Choroid plexus epithelial cell (primary cell): ENCODE results near the gene AMN.

Experiments
- DNase-seq: peaks from one replicate; pipeline ENCODE4 v3.0.0-alpha.2; 2010; ENCODE audit warnings: low read depth
- H3K4me3 ChIP-seq: 2 replicates; pipeline ENCODE4 v1.5.1; 2011; ENCODE audit warnings: low read depth, mild to moderate bottlenecking, control low read depth, low read length, moderate library complexity
- TF ChIP-seq, protein P1 (sequence below): conservative IDR thresholded peaks from 2 replicates; pipeline ENCODE4 v1.5.1; 2011; ENCODE audit warnings: low read depth, mild to moderate bottlenecking, control low read depth, inconsistent platforms, low read length, moderate library complexity

AMN gene

DNA sequence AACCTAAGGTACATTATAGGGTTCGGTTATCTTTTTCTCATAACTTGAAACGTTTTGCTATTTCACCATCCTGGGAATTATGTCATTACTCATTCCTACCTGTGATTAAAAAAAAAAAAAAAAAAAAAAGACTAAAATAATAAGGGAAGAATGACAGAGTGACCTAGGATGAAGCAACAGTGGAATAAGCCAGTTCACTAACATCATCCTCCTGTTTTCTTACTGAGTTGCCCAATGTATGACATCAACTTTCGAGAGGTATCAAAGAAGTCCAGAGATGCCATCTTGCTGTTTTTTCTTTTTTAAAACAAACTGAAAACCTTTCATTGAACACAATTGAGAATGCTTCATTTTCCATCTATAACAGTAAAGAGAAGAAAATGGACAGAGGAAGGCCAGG is 42.8 kb downstream of the AMN start:
- peak; percentile 21 for DNase-seq
- H3K4me3 ChIP-seq = no peak overlapping the region
- TF ChIP-seq, protein P1, sequence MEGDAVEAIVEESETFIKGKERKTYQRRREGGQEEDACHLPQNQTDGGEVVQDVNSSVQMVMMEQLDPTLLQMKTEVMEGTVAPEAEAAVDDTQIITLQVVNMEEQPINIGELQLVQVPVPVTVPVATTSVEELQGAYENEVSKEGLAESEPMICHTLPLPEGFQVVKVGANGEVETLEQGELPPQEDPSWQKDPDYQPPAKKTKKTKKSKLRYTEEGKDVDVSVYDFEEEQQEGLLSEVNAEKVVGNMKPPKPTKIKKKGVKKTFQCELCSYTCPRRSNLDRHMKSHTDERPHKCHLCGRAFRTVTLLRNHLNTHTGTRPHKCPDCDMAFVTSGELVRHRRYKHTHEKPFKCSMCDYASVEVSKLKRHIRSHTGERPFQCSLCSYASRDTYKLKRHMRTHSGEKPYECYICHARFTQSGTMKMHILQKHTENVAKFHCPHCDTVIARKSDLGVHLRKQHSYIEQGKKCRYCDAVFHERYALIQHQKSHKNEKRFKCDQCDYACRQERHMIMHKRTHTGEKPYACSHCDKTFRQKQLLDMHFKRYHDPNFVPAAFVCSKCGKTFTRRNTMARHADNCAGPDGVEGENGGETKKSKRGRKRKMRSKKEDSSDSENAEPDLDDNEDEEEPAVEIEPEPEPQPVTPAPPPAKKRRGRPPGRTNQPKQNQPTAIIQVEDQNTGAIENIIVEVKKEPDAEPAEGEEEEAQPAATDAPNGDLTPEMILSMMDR = no peak

DNA sequence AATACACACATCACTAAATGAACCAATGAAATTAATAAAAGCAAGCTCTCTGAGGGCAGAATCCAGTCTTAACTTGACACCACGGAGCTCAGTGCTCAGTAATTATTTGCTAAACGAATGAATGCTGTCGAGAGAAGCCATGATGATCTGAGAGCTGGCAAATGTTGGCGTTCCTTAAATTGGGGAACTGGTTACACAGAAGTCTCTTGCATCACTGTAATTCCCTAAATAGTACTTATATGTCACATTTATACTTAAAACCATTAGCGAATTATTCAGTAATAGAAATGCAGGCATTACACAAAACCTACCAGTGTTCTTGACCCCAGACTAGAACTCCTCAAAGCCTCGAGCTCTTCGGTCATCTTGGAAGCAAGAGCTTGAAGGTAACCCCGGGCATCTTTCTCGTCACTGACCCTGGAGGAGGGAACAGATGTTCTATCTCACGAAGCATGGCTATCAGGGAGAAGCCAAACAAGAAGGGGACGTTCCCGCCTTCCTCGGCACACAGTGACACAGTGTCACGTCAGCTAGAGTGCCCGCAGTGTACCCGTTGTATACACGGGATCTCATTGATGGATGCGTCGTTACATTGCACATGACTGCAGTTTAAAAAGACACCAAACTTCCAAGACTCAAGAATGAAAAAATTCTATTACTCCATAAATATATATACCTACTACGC is 43.6 kb downstream of the AMN start:
- H3K4me3 ChIP-seq = no peak overlapping the region
- TF ChIP-seq, protein P1 = no peak
- DNase-seq = no peak

DNA sequence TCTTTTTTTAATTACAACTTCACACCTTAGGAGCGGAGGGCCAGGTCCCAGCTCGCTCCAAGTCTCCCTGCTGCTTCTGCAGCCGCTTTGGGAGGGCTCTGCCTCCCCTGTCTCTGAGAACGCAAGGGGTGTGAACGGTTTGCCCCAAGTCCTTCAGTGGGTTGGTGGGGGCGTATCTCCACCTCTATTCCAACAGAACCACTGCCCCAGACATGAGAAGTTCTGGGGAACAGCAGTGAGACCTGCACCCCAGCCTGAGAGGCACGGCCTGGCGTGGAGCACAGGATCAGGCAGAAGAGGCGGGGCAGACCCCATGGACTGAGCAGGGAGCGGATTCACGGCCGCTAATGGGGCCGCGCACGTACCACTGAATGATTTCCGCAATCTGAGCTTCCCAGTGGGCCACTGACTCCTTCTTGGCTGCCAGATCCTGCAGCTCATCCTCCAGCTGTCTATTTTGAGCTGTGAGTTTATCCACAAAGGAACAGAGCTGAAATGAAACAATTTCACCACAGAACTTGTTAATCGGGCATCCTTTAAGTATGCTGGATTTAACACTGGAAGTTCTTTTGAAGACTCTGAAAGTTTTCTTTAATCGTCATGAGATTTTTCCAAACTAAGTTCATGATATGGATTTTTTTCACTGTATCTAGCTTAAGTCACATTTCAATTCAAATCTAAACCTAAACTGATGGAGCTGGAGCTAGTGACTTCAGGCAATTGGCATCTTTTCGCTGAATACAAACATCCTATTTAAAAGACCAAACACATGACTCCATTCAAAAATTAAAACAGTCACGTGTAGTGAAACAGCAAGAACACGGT is 44.4 kb downstream of the AMN start:
- no peak overlapping the region for H3K4me3 ChIP-seq
- TF ChIP-seq, protein P1 = no peak
- no peak for DNase-seq

DNA sequence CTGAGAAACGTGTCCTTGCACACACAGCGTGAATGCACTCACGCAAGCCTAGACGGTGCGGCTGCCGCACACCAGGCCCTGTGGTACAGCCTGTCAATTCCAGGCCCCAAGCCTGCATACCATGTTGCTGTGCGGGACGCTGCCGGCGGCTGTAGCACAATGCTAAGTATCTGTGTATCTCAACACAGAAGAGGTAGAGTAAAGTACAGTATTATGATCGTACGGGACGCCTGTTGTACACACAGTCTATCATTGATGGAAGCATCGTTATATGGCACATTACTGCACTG is 45.0 kb downstream of the AMN start:
- TF ChIP-seq, protein P1 = no peak
- DNase-seq = no peak
- no peak overlapping the region for H3K4me3 ChIP-seq

DNA sequence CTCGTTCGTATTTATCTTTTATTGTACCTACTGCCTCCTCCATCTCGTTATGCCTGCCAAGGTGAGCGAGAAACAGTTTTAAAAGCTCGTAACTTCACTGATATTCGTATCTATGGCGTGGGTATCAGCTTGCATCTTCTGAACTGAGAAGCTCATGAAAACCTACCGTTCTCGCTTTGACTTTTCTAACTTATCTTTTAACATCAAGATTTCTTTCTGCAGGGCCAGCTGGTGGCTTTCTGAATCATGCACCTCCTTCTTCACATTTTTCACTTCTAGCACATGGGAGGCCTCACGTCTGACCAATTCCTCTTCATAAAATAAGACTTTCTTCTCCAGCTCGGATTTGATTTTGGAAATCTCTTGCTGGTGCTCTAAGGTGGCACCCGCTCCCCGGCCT is 45.8 kb downstream of the AMN start:
- H3K4me3 ChIP-seq = no peak overlapping the region
- TF ChIP-seq, protein P1 = no peak
- no peak for DNase-seq

DNA sequence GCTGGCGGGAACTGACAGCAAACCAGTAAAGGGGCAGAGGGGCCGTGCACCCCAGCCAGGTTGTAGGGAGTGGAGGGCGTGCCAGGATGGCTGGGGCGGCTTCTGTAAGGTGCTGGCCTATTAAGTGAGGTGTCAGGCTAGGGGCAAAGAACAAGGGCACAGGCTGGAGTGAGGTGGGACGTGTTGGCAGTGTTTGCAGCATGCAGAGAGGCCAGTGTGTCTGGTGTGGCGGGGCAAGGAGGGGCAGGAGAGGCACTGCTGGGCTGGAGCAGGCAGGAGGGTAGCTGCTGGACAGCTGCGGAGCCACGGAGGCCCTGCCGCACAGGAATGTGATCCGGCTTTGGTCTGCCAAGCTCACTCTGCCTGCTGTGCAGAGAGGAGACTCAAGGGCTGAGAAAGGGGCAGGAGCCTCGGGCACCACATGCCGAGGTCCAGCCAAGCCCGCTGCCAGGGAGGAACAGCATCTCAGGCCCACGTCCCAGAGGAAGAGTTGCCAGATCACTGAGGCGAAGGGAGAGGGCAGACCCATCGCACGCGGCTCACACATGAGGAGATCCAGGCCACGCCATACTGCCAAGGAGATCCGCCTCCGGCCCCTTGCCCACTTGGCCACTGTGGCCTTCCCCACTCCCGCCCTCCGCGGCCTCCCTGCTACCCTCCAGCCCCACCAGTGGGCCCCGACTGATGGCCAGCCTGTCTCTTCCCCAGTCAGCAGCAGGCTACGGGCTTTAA is 46.8 kb downstream of the AMN start:
- no peak overlapping the region for H3K4me3 ChIP-seq
- TF ChIP-seq, protein P1 = no peak
- DNase-seq = no peak
